ENCODE measurements around the gene NEIL1. TPM values are rescaled to one million over a fixed set of nuclear protein-coding genes. Genes with fewer than 3 reads are reported as not detected.

Gene NEIL1
- total and polyA plus RNA-seq, 2 donors (not counting 3 experiments of a cell fraction or from before 2014, with no cell fraction given) = 29.5 TPM

DNA sequence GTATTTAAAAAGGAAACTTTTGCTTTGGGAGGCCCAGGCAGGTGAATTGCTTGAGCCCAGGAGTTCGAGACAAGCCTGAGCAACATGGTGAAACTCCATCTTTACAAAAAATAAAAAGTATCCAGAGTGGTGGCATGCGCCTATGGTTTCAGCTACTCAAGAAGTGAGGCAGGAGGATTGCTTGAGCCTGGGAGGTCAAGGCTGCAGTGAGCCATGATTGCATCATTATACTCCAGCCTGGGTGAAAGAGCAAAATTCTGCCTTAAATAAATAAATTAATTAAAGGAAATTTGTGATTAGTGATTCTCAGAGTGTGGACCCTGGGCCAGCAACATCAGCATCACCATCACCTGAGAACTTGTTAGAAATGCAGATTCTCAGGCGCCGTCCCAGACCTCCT lies 20.9 kb upstream of the NEIL1 start:
- Histone ChIP-seq H4K20me1 (replicated peaks; ENCODE audit: control insufficient read depth, extremely low read depth, insufficient read depth, low read length) (no peaks in the 10 kb centered on the region), H3K9ac (replicated peaks; ENCODE audit: extremely low read depth, insufficient read depth, low read length) (no peak overlapping the region), H3K9me3 (replicated peaks; ENCODE audit: control insufficient read depth, insufficient read depth, low read length) (no peaks in the 10 kb centered on the region), H2AFZ (ENCODE audit: low read depth, low read length) (no peak overlapping the region), H3K27ac (ENCODE audit: insufficient read depth, low read depth, low read length) (no peak overlapping the region), H3K4me3 (replicated peaks in 1 of 3; ENCODE audit: insufficient read depth in 1 of 3, low read depth in 1 of 3, low read length in 3 of 3) (no peak overlapping the region), H3K79me2 (ENCODE audit: control insufficient read depth, insufficient read depth, low read length) (no peaks in the 10 kb centered on the region), H3K36me3 (ENCODE audit: control insufficient read depth in 2 of 2, extremely low read depth in 1 of 2, insufficient read depth in 2 of 2, low read length in 2 of 2) (no peaks in the 10 kb centered on the region), H3K4me2 (ENCODE audit: insufficient read depth, low read length) (no peak overlapping the region), H3K9me1 (replicated peaks; ENCODE audit: control insufficient read depth, extremely low read depth, insufficient read depth, low read length) (no peaks in the 10 kb centered on the region), H3K4me1 (ENCODE audit: control insufficient read depth, extremely low read depth, insufficient read depth, low read length) (no peaks in the 10 kb centered on the region), H3K27me3 (ENCODE audit: control insufficient read depth in 2 of 2, insufficient read depth in 2 of 2, low read length in 2 of 2) (peaks cover 0 to 2% of the 10 kb centered on the region in 2 experiments)
- intact Hi-C loops (cut with micrococcal nuclease) = no loop called here
- dilution Hi-C loops (cut with MboI; ENCODE audit: extremely low pct_ligation_motif_present, low sequenced_read_pairs) = no loop called here
- TF ChIP-seq GATA2 (IDR thresholded peaks at IDR 0.05; ENCODE audit: insufficient read depth, insufficient read length, low read depth, low read length) (no peak), EZH2 (IDR thresholded peaks at IDR 0.05; ENCODE audit: borderline replicate concordance, low read depth, low read length, severe bottlenecking) (no peak), POLR2A (IDR thresholded peaks at IDR 0.05; ENCODE audit: low read depth, low read length) (no peak), CTCF (IDR thresholded peaks at IDR 0.05; ENCODE audit: extremely low read depth in 1 of 2, insufficient read depth in 1 of 2, low read depth in 1 of 2, low read length in 2 of 2) (no peak), FOS (IDR thresholded peaks at IDR 0.05; ENCODE audit: borderline replicate concordance, insufficient read depth, low read length) (no peak), JUN (IDR thresholded peaks at IDR 0.05; ENCODE audit: borderline replicate concordance, insufficient read depth, insufficient read length, low read depth) (no peak), MAX (IDR thresholded peaks at IDR 0.05; ENCODE audit: insufficient read depth, insufficient read length) (no peak), MYC (IDR thresholded peaks at IDR 0.05; ENCODE audit: low read depth, low read length) (no peak), POLR2AphosphoS5 (IDR thresholded peaks at IDR 0.05; ENCODE audit: insufficient read depth, low read depth, low read length) (no peak)
- POLR2A ChIA-PET = no interaction called here
- FAIRE-seq = no peak
- CTCF ChIA-PET = no interaction called here
- BruUV-seq (replicated peaks) = no TSS peak
- no peak for DNase-seq (ENCODE audit: low read depth, low spot score)

Data from endothelial cell of umbilical vein (primary cell).